Forelimb muscle (tissue), 1 donor: ENCODE results near the gene PLXNC1. TPM values are rescaled to one million over a fixed set of nuclear protein-coding genes. Genes with fewer than 3 reads are reported as not detected.

Experiments
- DNase-seq: peaks from one replicate; pipeline ENCODE4 v3.0.0-alpha.2; 2013; ENCODE audit warnings: low read depth
- polyA plus RNA-seq: library from polyadenylated mRNA; unstranded; fragments of 120-200 nt; gene quantifications from one replicate; pipeline ENCODE4 v1.2.1, GENCODE V29; 2013; ENCODE audit not compliant: insufficient read length

The PLXNC1 gene
- polyA plus RNA-seq, 1 donor = 16.7 TPM

DNA sequence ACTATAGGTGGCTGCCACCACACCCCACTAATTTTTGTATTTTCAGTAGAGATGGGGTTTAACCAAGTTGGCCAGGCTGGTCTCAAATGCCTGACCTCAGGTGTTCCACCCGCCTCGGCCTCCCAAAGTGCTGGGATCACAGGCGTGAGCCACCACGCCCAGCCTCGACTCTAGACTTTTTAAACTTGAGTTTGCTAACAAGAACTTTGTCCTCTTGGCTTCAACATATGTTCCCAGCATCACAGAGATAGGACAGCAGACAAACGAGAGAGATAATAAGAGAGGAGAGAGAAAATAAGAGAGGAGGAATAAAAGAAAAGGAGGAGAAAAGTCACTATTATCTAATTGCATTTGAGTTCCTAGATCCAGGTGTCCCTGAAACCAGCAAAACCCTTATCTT is 192.2 kb downstream of the PLXNC1 start:
- no peak for DNase-seq

DNA sequence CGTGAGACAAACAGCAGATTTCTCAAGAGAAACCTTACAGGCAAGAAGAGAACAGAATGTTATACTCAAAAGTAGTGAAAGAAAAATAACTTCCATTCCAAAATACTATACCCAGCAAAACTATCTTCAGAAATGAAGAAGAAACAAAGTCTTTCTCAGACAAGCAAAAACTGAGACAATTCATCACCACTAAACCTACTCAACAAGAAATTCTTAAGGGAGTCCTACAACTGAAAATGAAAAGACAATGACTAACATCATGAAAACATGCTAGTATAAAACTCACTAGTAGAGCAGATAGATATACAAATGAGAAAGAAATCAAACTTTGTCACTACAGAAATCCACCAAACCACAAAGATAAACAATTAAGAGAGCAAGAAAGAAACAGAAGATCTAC is 204.8 kb downstream of the PLXNC1 start:
- no peak for DNase-seq
